RWPE2 (cell line): ENCODE data around the gene PVR.
"Not testable (repeated sequence)": the region's sequence is repeated elsewhere in the genome, so short reads cannot be mapped to it uniquely, and the experiment has no call there.

Experiments used
- ATAC-seq: fragments of 200-7000 bp; cut with Tn5 transposase; 3 replicates; pipeline ENCODE4 v1.9.1; 2021; ENCODE audit warnings: low read depth
- DNase-seq: peaks from one replicate; pipeline ENCODE4 v3.0.0-alpha.2; 2020; ENCODE audit warnings: low spot score
- H3K27ac ChIP-seq: fragments of 450-650 bp; 2 replicates; pipeline ENCODE4 v1.5.1; 2017; ENCODE audit warnings: mild to moderate bottlenecking; ENCODE audit not compliant: poor library complexity, severe bottlenecking
- H3K27me3 ChIP-seq: fragments of 250-450 bp; sonication (Bioruptor Pico); 2 replicates; pipeline ENCODE4 v1.5.1; 2021; ENCODE audit warnings: mild to moderate bottlenecking, moderate library complexity; ENCODE audit not compliant: insufficient read depth, poor library complexity, severe bottlenecking
- H3K36me3 ChIP-seq: fragments of 250-450 bp; sonication (Bioruptor Pico); 2 replicates; pipeline ENCODE4 v1.5.1; 2020; ENCODE audit warnings: low read depth, mild to moderate bottlenecking, moderate library complexity
- H3K4me1 ChIP-seq: fragments of 250-450 bp; sonication (Bioruptor Pico); 2 replicates; pipeline ENCODE4 v1.5.1; 2021; ENCODE audit warnings: mild to moderate bottlenecking, moderate library complexity; ENCODE audit not compliant: insufficient read depth, poor library complexity, severe bottlenecking
- H3K4me3 ChIP-seq: fragments of 250-450 bp; sonication (Bioruptor Pico); 2 replicates; pipeline ENCODE4 v1.5.1; 2021; ENCODE audit warnings: mild to moderate bottlenecking, moderate library complexity; ENCODE audit not compliant: severe bottlenecking
- H3K9me3 ChIP-seq: fragments of 250-450 bp; sonication (Bioruptor Pico); 2 replicates; pipeline ENCODE4 v1.5.1; 2021; ENCODE audit warnings: mild to moderate bottlenecking, moderate library complexity; ENCODE audit not compliant: severe bottlenecking
- CTCF ChIP-seq: fragments of 450-650 bp; IDR thresholded peaks from one replicate; pipeline ENCODE4 v1.5.1; 2017; ENCODE audit warnings: mild to moderate bottlenecking, moderate library complexity; ENCODE audit not compliant: poor library complexity, severe bottlenecking

The PVR gene

GRCh38 chr19:44680536-44680935 lies 36.8 kb downstream of the PVR start:
- Histone ChIP-seq H3K4me3 (no peak overlapping the region), H3K36me3 (no peaks in the 10 kb centered on the region), H3K27me3 (no peaks in the 10 kb centered on the region), H3K9me3 (no peaks in the 10 kb centered on the region), H3K27ac (no peak overlapping the region), H3K4me1 (peaks cover 14% of the 10 kb centered on the region)
- no peak for TF ChIP-seq CTCF
- no peak for ATAC-seq
- no peak for DNase-seq

GRCh38 chr19:44681992-44682790 lies 38.5 kb downstream of the PVR start:
- ATAC-seq (no peak), DNase-seq (no peak)
- Histone ChIP-seq H3K4me1 (peaks cover 12% of the 10 kb centered on the region), H3K4me3 (no peak overlapping the region), H3K9me3 (no peaks in the 10 kb centered on the region), H3K27ac (no peak overlapping the region), H3K27me3 (no peaks in the 10 kb centered on the region), H3K36me3 (no peaks in the 10 kb centered on the region)
- no peak for TF ChIP-seq CTCF

GRCh38 chr19:44682807-44683206 lies 39.1 kb downstream of the PVR start:
- DNase-seq (no peak), ATAC-seq (no peak)
- Histone ChIP-seq H3K27me3 (no peaks in the 10 kb centered on the region), H3K36me3 (no peaks in the 10 kb centered on the region), H3K4me1 (peaks cover 11% of the 10 kb centered on the region), H3K27ac (no peak overlapping the region), H3K4me3 (no peak overlapping the region), H3K9me3 (no peaks in the 10 kb centered on the region)
- TF ChIP-seq CTCF: no peak

GRCh38 chr19:44683434-44684210 lies 39.9 kb downstream of the PVR start:
- no peak overlapping the region for H3K4me3 ChIP-seq
- TF ChIP-seq CTCF: no peak
- no peaks in the 10 kb centered on the region for H3K36me3 ChIP-seq
- DNase-seq (no peak), ATAC-seq (no peak)
- peaks cover 11% of the 10 kb centered on the region for H3K4me1 ChIP-seq
- no peaks in the 10 kb centered on the region for H3K27me3 ChIP-seq
- peak overlapping the region; percentile 58 for H3K27ac ChIP-seq
- H3K9me3 ChIP-seq: no peaks in the 10 kb centered on the region

GRCh38 chr19:44684396-44684795 lies 40.7 kb downstream of the PVR start:
- Histone ChIP-seq H3K27ac (peak overlapping the region; percentile 58), H3K4me1 (peaks cover 11% of the 10 kb centered on the region)
- H3K36me3 ChIP-seq, DNase-seq, ATAC-seq, H3K4me3 ChIP-seq, H3K27me3 ChIP-seq, H3K9me3 ChIP-seq: not testable (repeated sequence)
